Lung (tissue), 12 donors: ENCODE measurements around the gene FER. TPM values are rescaled to one million over a fixed set of nuclear protein-coding genes. Genes with fewer than 3 reads are reported as not detected.

Experiments
- ATAC-seq: fragments of 200-7000 bp; cut with Tn5 transposase; one replicate; pipeline ENCODE4 v1.9.1; 2020; ENCODE audit warnings: moderate number of reproducible peaks; ENCODE audit not compliant: insufficient read depth, low FRiP score
- DNase-seq, 3 donors: peaks; one replicate each; pipeline ENCODE4 v3.0.0-alpha.2; 2013 to 2017
- H3K27ac ChIP-seq, 2 donors: one replicate each; pipeline ENCODE4 v1.5.1; 2013; ENCODE audit warnings: mild to moderate bottlenecking in 2 of 2, moderate library complexity in 2 of 2, control low read depth in 1 of 2, inconsistent platforms in 1 of 2, low read depth in 1 of 2, low read length in 1 of 2
- H3K27me3 ChIP-seq, 3 donors: one replicate each; pipeline ENCODE4 v1.5.1; 2013; ENCODE audit warnings: low read length in 2 of 3; ENCODE audit not compliant: control insufficient read depth in 3 of 3, insufficient read depth in 3 of 3
- H3K36me3 ChIP-seq, 4 donors: one replicate each; pipeline ENCODE4 v1.5.1; 2013; ENCODE audit warnings: low read length in 4 of 4, mild to moderate bottlenecking in 1 of 4, moderate library complexity in 1 of 4; ENCODE audit not compliant: control insufficient read depth in 4 of 4, insufficient read depth in 4 of 4
- H3K4me1 ChIP-seq, 5 donors: one replicate each; pipeline ENCODE4 v1.5.1; 2013; ENCODE audit warnings: low read length in 5 of 5, mild to moderate bottlenecking in 2 of 5, moderate library complexity in 1 of 5; ENCODE audit not compliant: control insufficient read depth in 5 of 5, insufficient read depth in 5 of 5
- H3K4me3 ChIP-seq: one replicate; pipeline ENCODE4 v1.5.1; 2013; ENCODE audit warnings: mild to moderate bottlenecking, control low read depth, moderate library complexity
- H3K9ac ChIP-seq, 2 donors: one replicate each; pipeline ENCODE4 v1.5.1; 2013; ENCODE audit warnings: low read length in 2 of 2, control low read depth in 1 of 2; ENCODE audit not compliant: insufficient read depth in 1 of 2
- H3K9me3 ChIP-seq, 4 donors: one replicate each; pipeline ENCODE4 v1.5.1; 2013; ENCODE audit warnings: low read length in 3 of 4, mild to moderate bottlenecking in 1 of 4, moderate library complexity in 1 of 4; ENCODE audit not compliant: control insufficient read depth in 4 of 4, insufficient read depth in 3 of 4
- CTCF ChIP-seq: IDR thresholded peaks from 2 replicates; pipeline ENCODE4 v1.5.1; 2012; ENCODE audit warnings: mild to moderate bottlenecking; ENCODE audit errors: control extremely low read depth, extremely low read depth
- WGBS, 2 donors: extraction: QIAGEN DNeasy Blood & Tissue Kit; methylation state at CpG; one replicate each; pipeline ENCODE4 v1.1.7; 2013; 5-methylcytosine and 5-hydroxymethylcytosine counted together
- polyA plus RNA-seq, 2 donors: library from polyadenylated mRNA; stranded (reverse); fragments of 200-250 nt; gene quantifications; one replicate each; pipeline ENCODE4 v1.2.1, GENCODE V29; 2013
- total RNA-seq, 2 donors: library from RNA; depleted of rRNA in 1 of 2; stranded (reverse); fragments of >200 nt in 1 of 2; gene quantifications; one replicate each; pipeline ENCODE4 v1.2.1, GENCODE V29; 2014 to 2021
- donor health status: control.
- donor health status: control.
- donor health status: Bipolar disorder and iron deficiency.
- donor health status: healthy.
- donor health status: DM: yes; HTN: yes; CAD: no.

The FER gene
- total and polyA plus RNA-seq, 4 donors: 2.6 to 88.6 (median 12.2) TPM

DNA sequence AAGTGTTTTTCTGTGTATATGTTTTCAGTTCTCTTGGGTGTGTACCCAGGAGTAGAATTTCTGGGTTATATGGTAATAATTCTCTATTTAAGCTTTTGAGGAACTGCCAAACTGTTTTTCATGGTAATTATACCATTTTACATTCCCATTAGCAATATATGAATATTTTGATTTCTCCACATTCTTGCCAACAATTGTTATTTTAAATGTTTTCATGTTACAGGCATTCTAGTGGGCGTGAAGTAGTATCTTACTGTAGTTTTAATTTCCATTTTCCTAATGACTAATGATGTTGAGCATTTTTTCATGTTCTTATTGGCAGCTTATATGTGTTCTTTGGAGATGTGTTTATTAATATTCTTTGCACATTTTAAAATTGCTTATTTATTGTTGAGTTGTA lies 199.5 kb downstream of the FER start:
- no peak for TF ChIP-seq CTCF
- Histone ChIP-seq H3K9me3 (no peaks in the 10 kb centered on the region), H3K4me1 (peaks cover 0 to 20% (median 3%) of the 10 kb centered on the region in 5 donors), H3K9ac (no peak overlapping the region), H3K4me3 (no peak overlapping the region), H3K27me3 (no peaks in the 10 kb centered on the region), H3K27ac (no peak overlapping the region), H3K36me3 (no peaks in the 10 kb centered on the region)
- ATAC-seq (no peak), DNase-seq (no peak)
- 98% methylated on average over 1 of the region's 1 CpG for WGBS, 2 donors

GRCh38 chr5:108950276-108950675 lies 202.6 kb downstream of the FER start:
- ATAC-seq (no peak), DNase-seq (no peak)
- peaks cover 0 to 1% (median 0%) of the 10 kb centered on the region in 4 donors for H3K36me3 ChIP-seq
- peaks cover 0 to 4% (median 0%) of the 10 kb centered on the region in 5 donors for H3K4me1 ChIP-seq
- no peak overlapping the region for H3K4me3 ChIP-seq
- H3K27me3 ChIP-seq: no peaks in the 10 kb centered on the region
- no peak overlapping the region for H3K27ac ChIP-seq
- WGBS, 2 donors: 95% methylated on average over 2 of the region's 2 CpGs
- no peaks in the 10 kb centered on the region for H3K9me3 ChIP-seq
- no peak overlapping the region for H3K9ac ChIP-seq
- no peak for TF ChIP-seq CTCF

- Histone ChIP-seq H3K4me3 (no peak overlapping the region), H3K27ac (no peak overlapping the region), H3K27me3 (no peaks in the 10 kb centered on the region), H3K36me3 (peaks cover 0 to 1% (median 0%) of the 10 kb centered on the region in 4 donors), H3K9me3 (no peaks in the 10 kb centered on the region), H3K9ac (no peak overlapping the region), H3K4me1 (no peaks in the 10 kb centered on the region)
- no peak for DNase-seq
- TF ChIP-seq CTCF: no peak
- ATAC-seq: no peak
Observed at GRCh38 chr5:108953940-108954339, 206.2 kb downstream of the FER start.

GRCh38 chr5:108957333-108957732 lies 209.6 kb downstream of the FER start:
- Histone ChIP-seq H3K9ac (no peak overlapping the region), H3K27me3 (no peaks in the 10 kb centered on the region), H3K36me3 (peaks cover 0 to 1% (median 0%) of the 10 kb centered on the region in 4 donors), H3K9me3 (no peaks in the 10 kb centered on the region), H3K27ac (no peak overlapping the region), H3K4me3 (no peak overlapping the region), H3K4me1 (no peaks in the 10 kb centered on the region)
- ATAC-seq (no peak), DNase-seq (no peak)
- no peak for TF ChIP-seq CTCF
